Keratinocyte (primary cell): Measurements from ENCODE around the gene ADCY7. TPM values are rescaled to one million over a fixed set of nuclear protein-coding genes. Genes with fewer than 3 reads are reported as not detected.

Source experiments
- DNase-seq: peaks from one replicate; pipeline ENCODE4 v3.0.0-alpha.2; 2011; ENCODE audit warnings: low read depth, missing footprints, low spot score
- FAIRE-seq: peaks from 2 replicates; lab custom pipeline; 2011; peaks lifted over from hg19 to GRCh38; lab: Jason Lieb, UNC
- H2AFZ ChIP-seq: 2 replicates; pipeline ENCODE4 v1.6.0; 2012; ENCODE audit warnings: low read length, control low read depth, inconsistent platforms; ENCODE audit not compliant: control insufficient read depth
- H3K27ac ChIP-seq: 2 replicates; pipeline ENCODE4 v1.5.1; 2011; ENCODE audit warnings: low read length; ENCODE audit not compliant: control insufficient read depth, insufficient read depth
- H3K27me3 ChIP-seq: 3 replicates; pipeline ENCODE4 v1.6.0; 2011; ENCODE audit warnings: low read length; ENCODE audit not compliant: control insufficient read depth, insufficient read depth; ENCODE audit errors: extremely low read depth
- H3K36me3 ChIP-seq, 2 experiments: 2 replicates in 1 of 2; 3 replicates in 1 of 2; pipeline ENCODE4 v1.5.1; 2011; ENCODE audit warnings: low read length in 2 of 2, mild to moderate bottlenecking in 1 of 2; ENCODE audit not compliant: control insufficient read depth in 2 of 2, insufficient read depth in 2 of 2; ENCODE audit errors: extremely low read depth in 1 of 2
- H3K4me1 ChIP-seq: 3 replicates; pipeline ENCODE4 v1.5.1; 2011; ENCODE audit warnings: low read length; ENCODE audit not compliant: control insufficient read depth, insufficient read depth; ENCODE audit errors: extremely low read depth
- H3K4me2 ChIP-seq: 3 replicates; pipeline ENCODE4 v1.6.0; 2011; ENCODE audit warnings: low read depth, low read length; ENCODE audit not compliant: control insufficient read depth, insufficient read depth; ENCODE audit errors: extremely low read depth
- H3K4me3 ChIP-seq, 3 experiments: fragments of 200-600 bp in 1 of 3; sonication (generic) in 1 of 3; 2 replicates in 2 of 3; 3 replicates in 1 of 3; pipeline ENCODE4 v1.5.1; 2011 to 2016; ENCODE audit warnings: low read length in 3 of 3, mild to moderate bottlenecking in 3 of 3, control low read depth in 2 of 3, inconsistent platforms in 1 of 3, low read depth in 1 of 3, mixed read lengths in 1 of 3, mixed run types in 1 of 3, moderate library complexity in 1 of 3; ENCODE audit not compliant: control insufficient read depth in 2 of 3, insufficient read depth in 2 of 3; ENCODE audit errors: extremely low read depth in 1 of 3
- H3K79me2 ChIP-seq: 2 replicates; pipeline ENCODE4 v1.6.0; 2012; ENCODE audit warnings: low read length; ENCODE audit not compliant: control insufficient read depth, insufficient read depth
- H3K9ac ChIP-seq: 3 replicates; pipeline ENCODE4 v1.6.0; 2011; ENCODE audit warnings: low read length; ENCODE audit not compliant: control insufficient read depth, insufficient read depth; ENCODE audit errors: extremely low read depth
- H3K9me1 ChIP-seq: 3 replicates; pipeline ENCODE4 v1.6.0; 2011; ENCODE audit warnings: low read length; ENCODE audit not compliant: control insufficient read depth, insufficient read depth; ENCODE audit errors: extremely low read depth
- H3K9me3 ChIP-seq: 2 replicates; pipeline ENCODE4 v1.5.1; 2012; ENCODE audit warnings: low read depth, low read length; ENCODE audit not compliant: control insufficient read depth
- H4K20me1 ChIP-seq: 3 replicates; pipeline ENCODE4 v1.6.0; 2011; ENCODE audit warnings: low read length; ENCODE audit not compliant: control insufficient read depth, insufficient read depth; ENCODE audit errors: extremely low read depth
- EZH2 ChIP-seq: IDR thresholded peaks from one replicate; pipeline ENCODE4 v1.6.1; 2012; ENCODE audit warnings: inconsistent platforms, mild to moderate bottlenecking, low read length, moderate library complexity
- dilution Hi-C: fragments of 300-500 bp; cut with MboI; formaldehyde crosslinking; loops from one replicate; pipeline ENCODE4 v1.7.0; 2020; ENCODE audit warnings: low sequenced_read_pairs; ENCODE audit not compliant: extremely low pct_ligation_motif_present
- polyA plus RNA-seq, 5 experiments: library from polyadenylated mRNA; depleted of rRNA in 3 of 5; stranded (reverse) in 3 of 5; stranded (forward) in 1 of 5; unstranded in 1 of 5; fragments of >200 nt; gene quantifications; 1 replicate in 1 of 5; 2 replicates in 3 of 5; 3 replicates in 1 of 5; pipeline versions ENCODE4 v1.2.1 to v1.2.3, GENCODE V29; 2011 to 2012; ENCODE audit warnings: missing spikeins in 2 of 5, low read depth in 1 of 5, low replicate concordance in 1 of 5
- TF ChIP-seq, protein P1 (sequence below), 3 experiments: IDR thresholded peaks in 1 of 3; conservative IDR thresholded peaks in 1 of 3; optimal IDR thresholded peaks in 1 of 3; 2 replicates in 2 of 3; 3 replicates in 1 of 3; pipeline versions ENCODE3 to v1.5.1; 2011; ENCODE audit warnings: low read length in 3 of 3, mild to moderate bottlenecking in 3 of 3, moderate library complexity in 2 of 3, control low read depth in 1 of 3, inconsistent platforms in 1 of 3; ENCODE audit not compliant: insufficient read depth in 2 of 3; ENCODE audit errors: extremely low read depth in 1 of 3

Gene ADCY7
- polyA plus RNA-seq, 1 donor (not counting 4 experiments of a cell fraction or from before 2014, with no cell fraction given) = 5.1 TPM

GRCh38 chr16:50288920-50289319 is 22.6 kb downstream of the ADCY7 start:
- no peak for FAIRE-seq
- dilution Hi-C loops = no loop called here

DNA sequence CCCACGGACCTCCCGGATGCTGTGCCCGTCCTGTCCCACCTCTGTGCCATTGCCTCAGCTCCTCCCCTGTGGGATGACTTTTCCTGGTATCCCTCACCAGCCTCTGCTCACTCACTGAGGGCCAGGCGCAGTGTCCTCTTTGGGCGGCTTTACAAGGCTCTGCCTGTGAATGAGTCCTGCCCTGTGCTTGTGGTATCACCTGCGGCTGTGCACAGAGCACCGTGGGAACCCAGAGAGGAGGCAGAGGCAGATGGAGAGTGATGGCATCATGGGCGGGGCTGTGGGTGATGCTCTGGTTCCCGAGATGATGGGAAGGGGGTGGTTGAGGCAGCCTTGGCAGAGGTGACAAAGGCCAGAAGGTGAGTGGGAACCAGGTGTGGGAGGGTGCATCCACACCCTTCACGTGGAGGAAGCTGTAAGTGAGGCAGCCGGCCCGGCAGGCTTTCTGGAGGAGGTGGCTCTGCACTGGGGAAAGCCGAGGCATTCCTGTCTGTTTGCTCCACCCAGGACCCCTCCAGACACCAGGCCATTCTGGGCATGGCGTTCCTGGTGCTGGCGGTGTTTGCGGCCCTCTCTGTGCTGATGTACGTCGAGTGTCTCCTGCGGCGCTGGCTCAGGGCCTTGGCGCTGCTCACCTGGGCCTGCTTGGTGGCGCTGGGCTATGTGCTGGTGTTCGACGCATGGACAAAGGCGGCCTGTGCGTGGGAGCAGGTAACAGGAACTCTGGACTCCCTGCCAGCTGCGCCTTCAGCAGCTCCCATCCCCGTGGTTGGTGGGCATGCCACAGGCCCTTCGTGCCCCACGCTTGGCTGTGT is 23.8 kb downstream of the ADCY7 start:
- Histone ChIP-seq H4K20me1 (no peaks in the 10 kb centered on the region), H2AFZ (no peak overlapping the region), H3K4me1 (no peaks in the 10 kb centered on the region), H3K27me3 (no peaks in the 10 kb centered on the region), H3K9ac (no peak overlapping the region), H3K36me3 (peaks cover 0 to 20% of the 10 kb centered on the region in 2 experiments), H3K4me3 (no peak overlapping the region), H3K9me3 (no peaks in the 10 kb centered on the region), H3K4me2 (no peak overlapping the region), H3K27ac (no peak overlapping the region), H3K9me1 (no peaks in the 10 kb centered on the region), H3K79me2 (no peaks in the 10 kb centered on the region)
- dilution Hi-C loops = no loop called here
- TF ChIP-seq, protein P1, sequence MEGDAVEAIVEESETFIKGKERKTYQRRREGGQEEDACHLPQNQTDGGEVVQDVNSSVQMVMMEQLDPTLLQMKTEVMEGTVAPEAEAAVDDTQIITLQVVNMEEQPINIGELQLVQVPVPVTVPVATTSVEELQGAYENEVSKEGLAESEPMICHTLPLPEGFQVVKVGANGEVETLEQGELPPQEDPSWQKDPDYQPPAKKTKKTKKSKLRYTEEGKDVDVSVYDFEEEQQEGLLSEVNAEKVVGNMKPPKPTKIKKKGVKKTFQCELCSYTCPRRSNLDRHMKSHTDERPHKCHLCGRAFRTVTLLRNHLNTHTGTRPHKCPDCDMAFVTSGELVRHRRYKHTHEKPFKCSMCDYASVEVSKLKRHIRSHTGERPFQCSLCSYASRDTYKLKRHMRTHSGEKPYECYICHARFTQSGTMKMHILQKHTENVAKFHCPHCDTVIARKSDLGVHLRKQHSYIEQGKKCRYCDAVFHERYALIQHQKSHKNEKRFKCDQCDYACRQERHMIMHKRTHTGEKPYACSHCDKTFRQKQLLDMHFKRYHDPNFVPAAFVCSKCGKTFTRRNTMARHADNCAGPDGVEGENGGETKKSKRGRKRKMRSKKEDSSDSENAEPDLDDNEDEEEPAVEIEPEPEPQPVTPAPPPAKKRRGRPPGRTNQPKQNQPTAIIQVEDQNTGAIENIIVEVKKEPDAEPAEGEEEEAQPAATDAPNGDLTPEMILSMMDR (optimal IDR thresholded peaks at IDR 0.05 in 1 of 3, IDR thresholded peaks at IDR 0.05 in 1 of 3, conservative IDR thresholded peaks at IDR 0.05 in 1 of 3; ENCODE audit: extremely low read depth in 1 of 3, insufficient read depth in 2 of 3, low read length in 3 of 3) = no peak
- TF ChIP-seq EZH2 = no peak
- DNase-seq = no peak
- FAIRE-seq = no peak

More at GRCh38 chr16:50288920-50289319, 22.6 kb downstream of the ADCY7 start:
- no peak for DNase-seq
- no peaks in the 10 kb centered on the region for H3K4me1 ChIP-seq
- H2AFZ ChIP-seq = no peak overlapping the region
- H4K20me1 ChIP-seq = no peaks in the 10 kb centered on the region
- H3K36me3 ChIP-seq = peaks cover 0 to 11% of the 10 kb centered on the region in 2 experiments
- no peak overlapping the region for H3K9ac ChIP-seq
- H3K27ac ChIP-seq = no peak overlapping the region
- no peaks in the 10 kb centered on the region for H3K9me1 ChIP-seq
- no peaks in the 10 kb centered on the region for H3K9me3 ChIP-seq
- TF ChIP-seq, protein P1 (optimal IDR thresholded peaks at IDR 0.05 in 1 of 3, IDR thresholded peaks at IDR 0.05 in 1 of 3, conservative IDR thresholded peaks at IDR 0.05 in 1 of 3; ENCODE audit: extremely low read depth in 1 of 3, insufficient read depth in 2 of 3, low read length in 3 of 3) = no peak
- TF ChIP-seq EZH2 = no peak
- no peak overlapping the region for H3K4me3 ChIP-seq
- H3K4me2 ChIP-seq = no peak overlapping the region
- H3K27me3 ChIP-seq = no peaks in the 10 kb centered on the region
- no peaks in the 10 kb centered on the region for H3K79me2 ChIP-seq
